C4-2B (cell line): ENCODE data around the gene KIF13A.

Source experiments
- H3K27ac ChIP-seq: fragments of 450-650 bp; 2 replicates; pipeline ENCODE4 v1.5.1; 2017
- CTCF ChIP-seq: fragments of 450-650 bp; conservative IDR thresholded peaks from 2 replicates; pipeline ENCODE4 v1.5.1; 2017; ENCODE audit warnings: mild to moderate bottlenecking
- ZFX ChIP-seq: fragments of 450-650 bp; IDR thresholded peaks from 2 replicates; pipeline ENCODE4 v1.6.1; 2017

KIF13A gene

DNA sequence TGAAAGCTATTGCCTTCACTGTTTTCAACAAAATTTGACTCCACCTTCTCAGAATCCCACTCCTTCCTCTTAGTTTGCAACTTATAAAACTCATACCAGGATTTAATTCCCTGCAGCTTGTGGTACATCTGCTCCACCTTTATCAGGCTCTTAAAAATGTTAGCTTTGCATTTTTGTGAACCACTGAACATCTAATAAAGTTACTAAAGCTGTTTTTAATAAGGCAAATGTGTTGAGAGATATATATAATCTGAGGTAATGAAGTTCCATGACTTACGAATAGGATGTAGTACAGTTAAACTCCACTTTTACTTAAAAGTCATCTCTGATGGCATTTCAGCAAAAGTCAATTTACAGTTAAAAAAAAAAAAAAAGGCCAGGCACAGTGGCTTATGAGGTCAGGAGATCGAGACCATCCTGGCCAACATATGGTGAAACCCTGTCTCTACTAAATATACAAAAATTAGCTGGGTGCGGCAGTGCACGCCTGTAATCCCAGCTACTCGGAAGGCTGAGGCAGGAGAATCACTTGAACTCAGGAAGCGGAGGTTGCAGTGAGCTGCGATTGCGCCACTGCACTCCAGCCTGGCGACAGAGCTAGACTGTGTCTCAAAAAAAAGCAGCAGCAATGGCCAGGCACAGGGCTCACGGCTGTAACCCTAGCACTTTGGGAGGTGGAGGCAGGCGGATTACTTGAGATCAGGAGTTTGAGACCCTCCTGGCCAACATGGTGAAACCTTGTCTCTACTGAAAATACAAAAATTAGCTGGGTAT, 106.2 kb downstream of the KIF13A start:
- no peak overlapping the region for H3K27ac ChIP-seq
- TF ChIP-seq CTCF (no peak), ZFX (no peak)

DNA sequence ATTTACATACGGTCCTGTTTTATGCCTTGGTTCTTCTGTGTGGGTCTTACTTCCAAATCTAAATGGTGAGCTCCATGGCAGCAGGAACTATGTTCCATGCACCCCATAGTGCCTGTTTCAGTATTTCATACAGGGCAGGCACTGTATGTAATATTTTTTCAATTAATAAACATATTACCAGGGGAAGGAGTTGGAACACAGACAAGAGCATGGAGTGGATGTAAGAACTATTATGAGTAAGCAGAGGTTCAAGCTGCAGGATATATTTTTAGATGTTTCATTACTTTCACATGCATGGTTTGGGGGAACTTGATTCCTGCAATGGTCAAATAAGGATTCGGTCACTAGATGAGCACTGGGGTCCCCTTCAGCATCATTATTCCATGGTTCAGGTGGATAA, 108.3 kb downstream of the KIF13A start:
- no peak overlapping the region for H3K27ac ChIP-seq
- no peak for TF ChIP-seq ZFX
- no peak for TF ChIP-seq CTCF

DNA sequence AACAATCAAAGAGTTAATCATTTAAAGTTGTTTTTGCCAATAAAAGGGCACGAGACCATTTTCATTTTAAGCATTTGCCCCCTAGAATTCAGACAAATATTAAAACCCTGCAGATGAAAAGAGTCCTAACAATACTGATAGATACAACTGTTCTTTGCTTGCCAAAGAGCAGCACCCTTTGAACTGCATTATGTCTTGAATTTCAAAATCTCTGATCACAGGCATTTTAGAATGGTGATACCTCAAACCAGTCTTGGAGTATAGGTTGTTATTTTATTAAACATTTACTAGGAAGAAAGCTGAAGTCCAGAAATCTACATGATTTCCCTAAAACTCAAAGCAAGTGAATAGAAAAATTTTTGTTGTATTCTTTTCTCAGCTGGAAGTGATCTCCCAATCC, 108.7 kb downstream of the KIF13A start:
- no peak for TF ChIP-seq CTCF
- no peak for TF ChIP-seq ZFX
- no peak overlapping the region for H3K27ac ChIP-seq

DNA sequence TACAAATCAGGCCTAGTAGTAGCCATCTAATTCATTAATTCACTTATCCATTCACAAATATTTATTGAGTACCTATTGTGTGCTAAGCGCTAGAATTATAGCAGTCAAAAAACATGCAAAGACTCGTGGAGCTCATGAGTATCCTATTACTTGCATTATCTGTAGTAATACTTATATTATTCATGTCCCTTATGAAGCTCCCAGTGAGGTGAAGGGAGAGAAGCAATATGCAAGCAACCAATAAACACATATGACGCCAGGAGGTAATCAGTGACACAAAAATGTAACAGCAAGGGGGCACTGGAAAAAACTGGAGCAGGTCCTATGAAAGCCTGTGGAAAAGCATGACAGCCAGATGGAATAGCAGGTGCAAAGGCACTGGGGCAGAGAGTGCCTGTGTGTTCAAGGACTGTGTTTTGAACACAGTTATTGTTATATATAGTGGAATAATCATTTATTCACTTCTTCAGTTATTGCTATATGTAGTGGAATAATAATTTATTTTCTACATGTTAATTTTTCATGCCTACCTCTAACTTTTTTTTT, 109.5 kb downstream of the KIF13A start:
- no peak overlapping the region for H3K27ac ChIP-seq
- no peak for TF ChIP-seq ZFX
- TF ChIP-seq CTCF, result no peak

DNA sequence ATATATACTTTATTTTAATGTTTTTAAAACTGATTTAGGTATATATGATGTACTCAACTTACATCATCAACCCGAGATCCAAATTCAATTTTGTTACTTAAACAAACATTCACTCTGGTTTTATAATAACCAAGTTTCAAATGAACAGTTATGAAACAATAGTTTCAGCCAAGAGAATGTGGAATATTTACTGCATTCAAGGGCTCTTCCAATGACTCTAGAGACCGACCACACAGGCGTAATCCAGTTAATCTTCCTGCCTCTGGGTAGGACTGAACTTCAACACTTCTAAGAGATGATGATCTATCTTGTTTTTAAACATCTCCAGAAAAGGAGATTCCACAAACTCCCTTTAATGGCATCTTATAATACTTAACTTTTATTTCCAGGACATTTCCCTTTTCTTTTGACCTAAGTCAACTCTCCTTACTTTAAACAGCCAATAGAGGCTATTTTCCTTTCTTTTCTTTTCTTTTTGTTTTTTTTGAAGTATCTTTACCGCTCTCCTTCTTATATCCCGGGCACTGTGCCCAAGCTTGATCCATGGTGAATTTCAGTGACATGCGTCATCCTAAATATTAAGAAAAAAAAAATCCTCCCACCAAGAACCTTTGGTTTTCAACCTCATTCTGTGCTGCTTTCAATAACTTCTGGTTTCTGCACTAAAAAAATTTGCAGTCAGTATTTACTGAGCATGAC, 110.1 kb downstream of the KIF13A start:
- no peak overlapping the region for H3K27ac ChIP-seq
- TF ChIP-seq ZFX (no peak), CTCF (no peak)

GRCh38 chr6:17874753-17875152, 112.7 kb downstream of the KIF13A start:
- no peak overlapping the region for H3K27ac ChIP-seq
- TF ChIP-seq CTCF (no peak), ZFX (no peak)

DNA sequence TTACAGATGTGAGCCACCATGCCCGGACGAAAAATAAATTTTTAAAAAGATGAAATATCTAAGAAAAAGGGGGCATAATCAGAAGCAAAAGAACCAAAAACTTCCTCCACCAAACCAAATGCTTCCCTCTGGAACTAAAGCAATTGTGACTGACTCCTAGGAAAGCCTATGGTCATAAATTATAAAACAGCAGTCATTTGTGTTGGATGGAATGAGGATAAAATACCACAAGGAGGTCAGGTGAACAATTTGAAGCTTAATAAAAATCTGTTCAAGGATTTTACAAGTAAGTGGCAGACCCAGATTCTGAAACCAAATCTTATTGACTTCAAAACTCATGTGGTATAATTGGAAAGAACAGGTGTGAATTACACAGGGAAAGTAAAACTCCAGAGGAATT, 114.5 kb downstream of the KIF13A start:
- H3K27ac ChIP-seq, result no peak overlapping the region
- TF ChIP-seq ZFX (no peak), CTCF (no peak)
